Activated CD8-positive, alpha-beta memory T cell treated with anti-CD3 and anti-CD28 coated beads, Interleukin-2, amount 50 U/mL, for 4 hours (primary cell): ENCODE data around the gene MBNL3.
"Not testable (repeated sequence)": the region's sequence is repeated elsewhere in the genome, so short reads cannot be mapped to it uniquely, and the experiment has no call there.

Experiments
- DNase-seq: peaks from one replicate; pipeline ENCODE4 v3.0.0-alpha.2; 2020

The MBNL3 gene

GRCh38 chrX:132474544-132475248 lies 14.1 kb downstream of the MBNL3 start:
- no peak for DNase-seq

- DNase-seq, result no peak
Observed at GRCh38 chrX:132472397-132472796, 16.4 kb downstream of the MBNL3 start.

DNA sequence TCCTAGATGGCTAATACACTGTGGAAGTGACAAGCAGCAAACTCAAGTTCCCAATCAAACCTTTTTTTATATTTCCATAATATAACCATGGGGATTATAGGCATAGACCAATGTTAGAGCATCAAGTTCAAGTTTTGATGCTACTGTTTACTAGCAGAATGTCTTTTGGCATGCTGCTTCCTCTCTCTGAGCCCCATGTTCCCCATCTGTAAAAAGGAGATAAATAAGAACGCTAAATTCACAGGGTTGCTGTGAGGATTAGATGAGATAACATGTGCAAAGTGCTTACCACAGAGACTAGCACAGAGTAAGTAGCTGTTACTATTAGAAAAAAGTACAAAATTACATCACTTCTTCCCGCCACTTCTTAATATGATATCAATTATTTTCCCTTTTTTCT lies 18.0 kb downstream of the MBNL3 start:
- DNase-seq, result no peak

- no peak for DNase-seq
Observed at GRCh38 chrX:132470179-132470578, 18.7 kb downstream of the MBNL3 start.

GRCh38 chrX:132468454-132468853 lies 20.4 kb downstream of the MBNL3 start:
- DNase-seq, result no peak

- DNase-seq, result no peak
Observed at GRCh38 chrX:132467989-132468388, 20.8 kb downstream of the MBNL3 start.

DNA sequence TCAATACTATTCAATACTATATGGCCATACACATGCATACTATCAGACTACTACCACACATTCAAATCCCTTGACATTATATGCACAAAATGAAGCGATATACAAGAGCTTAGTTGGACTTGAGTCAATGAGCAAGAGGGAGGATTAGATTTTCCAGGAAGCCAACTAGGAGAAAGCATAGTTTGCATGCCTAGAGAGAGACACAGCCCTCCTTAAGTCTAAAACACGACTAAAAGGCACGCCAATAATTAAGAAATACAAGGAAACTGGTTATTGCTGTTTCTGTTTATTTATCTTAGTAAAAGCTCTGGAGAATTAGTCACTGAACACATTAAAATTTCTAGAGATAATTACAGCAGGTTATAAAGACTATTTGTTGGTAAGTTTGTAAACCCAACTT lies 21.8 kb downstream of the MBNL3 start:
- no peak for DNase-seq

DNA sequence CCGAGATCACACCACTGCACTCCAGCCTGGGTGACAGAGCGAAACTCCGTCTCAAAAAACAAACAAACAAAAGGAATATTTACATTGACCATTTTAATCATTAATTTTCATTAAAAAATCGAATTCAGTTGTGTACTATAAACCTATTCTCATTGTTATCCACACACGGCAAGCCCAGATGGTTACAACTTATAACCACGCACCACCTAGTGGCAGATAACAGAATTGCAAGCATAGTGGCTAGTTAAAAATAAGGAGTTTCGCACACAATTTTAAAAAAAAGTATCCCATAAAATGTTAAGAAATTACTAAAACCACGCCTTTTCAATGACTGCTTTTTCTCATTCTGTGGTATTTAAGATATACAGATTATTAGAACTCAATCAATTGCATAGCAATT lies 25.4 kb downstream of the MBNL3 start:
- peak; percentile 26 for DNase-seq

- DNase-seq, result no peak
Observed at GRCh38 chrX:132461886-132462285, 27.0 kb downstream of the MBNL3 start.

GRCh38 chrX:132452911-132453550 lies 35.8 kb downstream of the MBNL3 start:
- no peak for DNase-seq

- not testable (repeated sequence) for DNase-seq
Observed at GRCh38 chrX:132445909-132446308, 42.9 kb downstream of the MBNL3 start.

DNA sequence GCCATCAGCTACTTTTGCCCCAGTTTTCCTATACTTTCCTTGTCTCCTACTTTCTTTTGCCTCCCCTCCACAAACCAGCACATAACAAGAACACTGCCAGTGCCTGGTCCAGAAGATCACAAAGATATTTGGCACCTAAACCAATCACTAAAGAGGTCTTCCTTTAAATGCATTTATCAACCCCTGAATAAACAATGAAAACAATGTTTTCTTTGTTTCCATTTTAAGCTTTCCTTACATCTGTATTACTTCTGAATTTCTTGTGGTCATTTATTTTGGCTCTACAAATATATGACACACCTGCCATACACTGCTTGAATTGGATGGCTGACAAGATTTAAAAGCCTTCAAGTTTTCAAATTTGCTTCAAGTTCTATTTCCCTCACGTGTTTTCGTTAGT lies 43.9 kb downstream of the MBNL3 start:
- no peak for DNase-seq

DNA sequence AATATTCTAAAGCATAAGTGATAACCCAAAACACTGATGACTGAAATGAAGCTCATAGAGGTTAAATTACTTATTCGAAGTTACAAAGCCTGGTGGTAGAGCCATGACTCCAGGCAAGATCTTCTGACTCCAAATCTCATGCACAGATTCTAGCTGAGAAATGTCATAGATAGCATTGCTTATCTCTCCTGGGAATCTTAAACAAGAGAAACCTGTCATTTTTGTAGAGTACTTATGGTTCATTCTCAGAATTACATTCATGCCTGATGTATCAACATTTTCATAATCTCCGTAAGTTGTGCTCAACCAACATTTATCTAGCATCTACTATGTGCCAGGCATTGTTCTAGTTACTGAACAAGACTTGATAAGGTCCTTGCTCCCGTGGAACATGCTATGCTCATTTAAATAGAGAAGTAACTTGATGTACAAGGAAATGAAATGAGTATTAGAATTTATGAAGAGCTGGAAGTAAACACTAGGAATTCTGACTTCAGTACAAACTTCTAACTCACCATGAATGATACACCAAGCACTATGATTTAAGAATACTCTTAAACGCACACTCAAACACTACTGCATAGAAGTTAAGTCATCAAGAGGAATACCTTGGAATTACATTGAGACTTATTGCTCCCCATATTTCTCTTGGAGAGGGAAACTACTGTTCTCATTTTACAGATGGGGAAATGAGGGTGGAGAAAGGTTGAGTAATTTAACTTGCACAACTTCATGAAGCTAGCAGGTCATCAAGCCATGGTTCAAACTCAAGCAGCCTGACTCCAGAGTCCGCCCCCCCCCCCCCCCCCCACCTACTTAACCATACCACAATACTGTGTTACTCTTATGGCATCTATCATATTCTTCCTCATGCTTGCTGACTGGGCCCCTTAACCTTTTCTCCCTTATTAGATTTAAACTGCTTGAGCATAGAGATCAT lies 45.4 kb downstream of the MBNL3 start:
- DNase-seq, result no peak

- no peak for DNase-seq
Observed at GRCh38 chrX:132442691-132443090, 46.1 kb downstream of the MBNL3 start.

GRCh38 chrX:132435222-132435621 lies 53.6 kb downstream of the MBNL3 start:
- no peak for DNase-seq

DNA sequence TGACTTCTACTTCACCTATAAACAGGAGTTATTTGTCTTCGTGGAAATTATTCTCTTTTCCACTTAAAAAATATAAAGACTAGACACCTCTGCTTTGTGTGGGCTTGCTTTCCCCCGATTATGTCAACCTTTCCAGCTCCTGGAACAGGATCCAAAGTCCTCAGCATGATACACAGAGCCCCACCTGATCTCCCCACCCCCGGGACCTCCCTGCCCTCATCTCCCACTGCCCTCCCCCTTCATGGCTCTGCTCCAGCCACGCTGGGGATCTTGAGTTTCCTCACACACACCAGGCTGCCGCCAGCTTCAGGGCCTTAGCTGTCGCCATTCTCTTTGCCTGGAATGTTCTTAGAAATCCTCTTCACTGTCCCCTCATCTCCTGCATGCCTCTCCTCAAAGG lies 55.3 kb downstream of the MBNL3 start:
- DNase-seq, result no peak

DNA sequence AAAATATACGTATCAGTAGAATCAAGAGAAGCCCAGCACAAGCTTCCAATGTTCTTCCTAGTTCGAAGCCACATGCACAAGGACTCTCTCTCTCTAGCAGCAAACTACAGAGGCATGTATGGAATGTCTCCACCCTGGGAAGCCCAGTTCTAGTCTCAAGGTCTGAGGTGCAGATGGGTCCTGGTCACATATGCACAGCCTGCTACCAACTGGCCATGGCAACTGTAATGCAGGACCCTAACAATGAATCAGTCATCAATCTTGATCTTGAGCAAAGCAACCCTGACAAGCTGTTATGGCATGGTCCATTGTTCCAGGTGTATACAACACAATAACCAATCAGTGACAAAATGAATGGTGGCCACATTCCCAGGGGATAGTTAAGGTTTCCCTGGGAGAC lies 55.8 kb downstream of the MBNL3 start:
- no peak for DNase-seq

DNA sequence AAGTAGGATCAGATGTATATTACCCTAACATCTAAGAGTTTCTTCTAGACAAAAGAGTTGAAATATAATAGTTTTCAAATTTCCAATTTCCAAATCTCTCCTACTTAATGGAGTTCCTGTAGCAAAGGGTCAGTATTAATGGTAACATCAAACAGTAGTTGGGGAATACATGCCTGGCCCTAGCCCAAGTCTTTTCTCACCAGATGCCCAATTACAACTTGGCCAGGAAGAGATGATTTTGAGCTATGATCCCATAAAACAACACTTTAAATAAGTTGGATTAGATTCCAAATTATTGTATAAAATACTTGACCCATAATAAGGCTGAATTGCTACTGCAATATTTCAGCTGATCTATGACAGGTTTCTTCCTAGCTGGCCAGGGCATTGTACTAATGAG lies 59.9 kb downstream of the MBNL3 start:
- no peak for DNase-seq

GRCh38 chrX:132426695-132427281 lies 62.0 kb downstream of the MBNL3 start:
- no peak for DNase-seq

DNA sequence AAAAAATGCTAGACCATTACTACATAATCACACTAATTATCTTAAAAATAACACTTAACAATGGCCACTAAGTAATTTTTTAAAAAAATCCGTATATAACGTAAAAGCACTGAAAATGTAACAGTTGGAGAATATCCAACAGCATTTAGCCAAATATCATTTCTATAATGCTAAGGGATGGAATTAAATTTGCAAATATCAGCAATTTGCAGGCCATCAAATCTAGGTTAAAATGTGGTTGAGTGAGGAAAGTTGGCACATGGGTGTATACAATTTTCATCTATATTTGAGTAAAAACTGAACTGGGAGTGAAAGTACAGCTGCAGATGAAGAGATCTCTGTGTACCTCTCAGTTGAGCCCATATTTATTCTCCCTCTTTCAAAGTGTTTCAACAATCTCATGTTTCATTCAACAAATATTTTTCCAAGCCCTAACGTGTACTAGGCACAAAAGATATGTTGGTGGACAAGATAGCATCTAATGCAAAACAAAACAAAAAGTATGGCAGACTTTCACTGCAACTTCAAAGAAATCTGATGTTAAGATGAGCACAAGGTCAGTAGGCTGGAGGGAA lies 63.0 kb downstream of the MBNL3 start:
- no peak for DNase-seq

GRCh38 chrX:132423323-132423722 lies 65.5 kb downstream of the MBNL3 start:
- DNase-seq, result no peak

- no peak for DNase-seq
Observed at GRCh38 chrX:132415012-132415411, 73.8 kb downstream of the MBNL3 start.

DNA sequence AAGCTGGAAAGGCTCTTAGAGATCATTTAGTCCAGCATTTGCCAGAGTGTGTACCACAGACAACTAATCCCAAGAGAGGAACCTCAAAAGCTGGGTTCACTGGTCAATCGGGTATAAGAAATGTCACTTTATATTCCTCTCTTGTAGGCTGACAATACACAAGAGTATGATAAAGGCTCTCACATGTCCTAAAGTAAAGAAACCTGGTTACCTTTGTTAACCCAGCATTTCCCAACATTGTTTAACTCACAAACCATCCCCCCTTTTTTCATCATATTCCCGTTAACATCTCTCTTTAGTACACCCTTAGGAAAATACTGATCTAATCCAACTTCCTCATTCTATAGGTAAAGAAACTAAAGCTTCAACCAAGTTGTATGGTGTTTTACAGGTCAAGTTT lies 74.4 kb downstream of the MBNL3 start:
- no peak for DNase-seq
